ENCODE measurements around the gene TEX13C. TPM values are rescaled to one million over a fixed set of nuclear protein-coding genes. Genes with fewer than 3 reads are reported as not detected.

Gene TEX13C
- total and polyA plus RNA-seq, 4 donors: not detected

DNA sequence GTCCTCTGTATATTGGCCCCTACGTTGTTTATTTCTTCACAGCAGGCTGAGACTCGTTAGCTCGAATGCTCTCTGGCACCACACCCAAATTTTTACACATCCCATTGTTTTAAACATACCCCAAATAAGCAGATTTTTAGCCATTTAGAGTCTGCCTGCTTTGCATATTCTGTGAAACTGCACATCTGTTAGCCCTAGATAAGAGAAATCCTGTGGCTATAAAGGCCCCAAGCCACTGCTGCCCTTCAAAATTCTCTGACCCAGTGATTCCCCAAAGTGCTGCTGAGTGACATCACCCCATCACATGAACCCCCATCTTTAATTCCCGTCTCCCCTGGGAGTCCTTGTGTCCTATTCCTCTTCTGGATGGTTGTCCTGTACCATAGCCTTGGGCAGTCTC is 20.8 kb downstream of the TEX13C start:
- Histone ChIP-seq H3K36me3 (ENCODE audit: control insufficient read depth in 4 of 4, insufficient read depth in 4 of 4, low read length in 4 of 4) (no peaks in the 10 kb centered on the region), H3K27ac (ENCODE audit: low read depth in 1 of 2, low read length in 1 of 2) (no peak overlapping the region), H3K4me1 (ENCODE audit: control insufficient read depth in 5 of 5, insufficient read depth in 5 of 5, low read length in 5 of 5) (no peaks in the 10 kb centered on the region), H3K4me3 (no peak overlapping the region), H3K9me3 (ENCODE audit: control insufficient read depth in 4 of 4, insufficient read depth in 3 of 4, low read length in 3 of 4) (no peaks in the 10 kb centered on the region), H3K27me3 (ENCODE audit: control insufficient read depth in 3 of 3, insufficient read depth in 3 of 3, low read length in 2 of 3) (no peaks in the 10 kb centered on the region), H3K9ac (ENCODE audit: insufficient read depth in 1 of 2, low read length in 2 of 2) (no peak overlapping the region)
- no peak for ATAC-seq (ENCODE audit: insufficient read depth, low FRiP score)
- no peak for DNase-seq
- TF ChIP-seq, protein P1, sequence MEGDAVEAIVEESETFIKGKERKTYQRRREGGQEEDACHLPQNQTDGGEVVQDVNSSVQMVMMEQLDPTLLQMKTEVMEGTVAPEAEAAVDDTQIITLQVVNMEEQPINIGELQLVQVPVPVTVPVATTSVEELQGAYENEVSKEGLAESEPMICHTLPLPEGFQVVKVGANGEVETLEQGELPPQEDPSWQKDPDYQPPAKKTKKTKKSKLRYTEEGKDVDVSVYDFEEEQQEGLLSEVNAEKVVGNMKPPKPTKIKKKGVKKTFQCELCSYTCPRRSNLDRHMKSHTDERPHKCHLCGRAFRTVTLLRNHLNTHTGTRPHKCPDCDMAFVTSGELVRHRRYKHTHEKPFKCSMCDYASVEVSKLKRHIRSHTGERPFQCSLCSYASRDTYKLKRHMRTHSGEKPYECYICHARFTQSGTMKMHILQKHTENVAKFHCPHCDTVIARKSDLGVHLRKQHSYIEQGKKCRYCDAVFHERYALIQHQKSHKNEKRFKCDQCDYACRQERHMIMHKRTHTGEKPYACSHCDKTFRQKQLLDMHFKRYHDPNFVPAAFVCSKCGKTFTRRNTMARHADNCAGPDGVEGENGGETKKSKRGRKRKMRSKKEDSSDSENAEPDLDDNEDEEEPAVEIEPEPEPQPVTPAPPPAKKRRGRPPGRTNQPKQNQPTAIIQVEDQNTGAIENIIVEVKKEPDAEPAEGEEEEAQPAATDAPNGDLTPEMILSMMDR (IDR thresholded peaks at IDR 0.05; ENCODE audit: control extremely low read depth, extremely low read depth): no peak
- 55 to 79% methylated on average over 4 of the region's 4 CpGs for WGBS, 2 donors

DNA sequence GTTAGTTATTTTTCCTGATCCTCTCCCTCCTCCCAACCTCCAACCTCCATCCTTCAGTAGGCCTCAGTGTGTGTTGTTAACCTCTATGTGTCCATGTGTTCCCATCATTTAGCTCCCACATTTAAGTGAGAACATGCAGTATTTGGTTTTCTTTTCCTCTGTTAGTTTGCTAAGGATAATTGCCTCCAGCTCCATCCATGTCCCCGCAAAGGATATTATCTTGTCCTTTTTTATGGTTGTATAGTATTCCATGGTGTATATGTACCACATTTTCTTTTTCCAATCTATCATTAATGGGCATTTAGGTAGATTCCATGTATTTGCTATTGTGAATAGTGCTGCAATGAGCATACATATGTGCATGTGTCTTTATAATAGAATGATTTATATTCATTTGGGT is 54.5 kb downstream of the TEX13C start:
- TF ChIP-seq, protein P1 (IDR thresholded peaks at IDR 0.05; ENCODE audit: control extremely low read depth, extremely low read depth): no peak
- ATAC-seq (ENCODE audit: insufficient read depth, low FRiP score) (no peak), DNase-seq (no peak)
- no peaks in the 10 kb centered on the region for H3K36me3 ChIP-seq (ENCODE audit: control insufficient read depth in 4 of 4, insufficient read depth in 4 of 4, low read length in 4 of 4)
- H3K4me1 ChIP-seq (ENCODE audit: control insufficient read depth in 5 of 5, insufficient read depth in 5 of 5, low read length in 5 of 5): no peaks in the 10 kb centered on the region
- H3K9me3 ChIP-seq (ENCODE audit: control insufficient read depth in 4 of 4, insufficient read depth in 3 of 4, low read length in 3 of 4): no peaks in the 10 kb centered on the region
- H3K27me3 ChIP-seq (ENCODE audit: control insufficient read depth in 3 of 3, insufficient read depth in 3 of 3, low read length in 2 of 3): no peaks in the 10 kb centered on the region
- H3K9ac ChIP-seq (ENCODE audit: insufficient read depth in 1 of 2, low read length in 2 of 2): no peak overlapping the region
- H3K27ac ChIP-seq (ENCODE audit: low read depth in 1 of 2, low read length in 1 of 2): no peak overlapping the region
- H3K4me3 ChIP-seq: no peak overlapping the region
- WGBS, 2 donors: 39 to 92% methylated on average over 1 of the region's 1 CpG

All from lung (tissue), 12 donors.